GM12801 (cell line): Measurements from ENCODE around the gene TMEM91.

Source experiments
- TF ChIP-seq, protein P1 (sequence below): IDR thresholded peaks from one replicate; pipeline ENCODE4 v1.5.1; 2011; ENCODE audit warnings: control low read depth; ENCODE audit not compliant: insufficient read length; ENCODE audit errors: extremely low read depth

TMEM91 gene

DNA sequence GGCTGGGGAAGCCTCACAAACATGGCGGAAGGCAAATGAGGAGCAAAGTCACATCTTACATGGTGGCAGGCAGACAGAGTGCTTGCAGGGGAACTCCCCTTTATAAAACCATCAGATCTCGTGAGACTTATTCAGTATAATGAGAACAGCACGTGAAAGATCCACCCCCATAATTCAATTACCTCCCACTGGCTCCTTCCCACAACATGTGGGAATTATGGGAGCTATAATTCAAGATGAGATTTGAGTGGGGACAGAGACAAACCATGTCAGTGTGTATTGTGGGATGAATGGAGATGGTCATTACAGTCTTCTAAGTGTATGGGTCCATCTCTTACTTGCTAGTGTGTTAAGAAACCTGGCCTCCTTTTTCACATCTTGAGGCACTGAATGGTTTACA lies 25.7 kb downstream of the TMEM91 start:
- TF ChIP-seq, protein P1, sequence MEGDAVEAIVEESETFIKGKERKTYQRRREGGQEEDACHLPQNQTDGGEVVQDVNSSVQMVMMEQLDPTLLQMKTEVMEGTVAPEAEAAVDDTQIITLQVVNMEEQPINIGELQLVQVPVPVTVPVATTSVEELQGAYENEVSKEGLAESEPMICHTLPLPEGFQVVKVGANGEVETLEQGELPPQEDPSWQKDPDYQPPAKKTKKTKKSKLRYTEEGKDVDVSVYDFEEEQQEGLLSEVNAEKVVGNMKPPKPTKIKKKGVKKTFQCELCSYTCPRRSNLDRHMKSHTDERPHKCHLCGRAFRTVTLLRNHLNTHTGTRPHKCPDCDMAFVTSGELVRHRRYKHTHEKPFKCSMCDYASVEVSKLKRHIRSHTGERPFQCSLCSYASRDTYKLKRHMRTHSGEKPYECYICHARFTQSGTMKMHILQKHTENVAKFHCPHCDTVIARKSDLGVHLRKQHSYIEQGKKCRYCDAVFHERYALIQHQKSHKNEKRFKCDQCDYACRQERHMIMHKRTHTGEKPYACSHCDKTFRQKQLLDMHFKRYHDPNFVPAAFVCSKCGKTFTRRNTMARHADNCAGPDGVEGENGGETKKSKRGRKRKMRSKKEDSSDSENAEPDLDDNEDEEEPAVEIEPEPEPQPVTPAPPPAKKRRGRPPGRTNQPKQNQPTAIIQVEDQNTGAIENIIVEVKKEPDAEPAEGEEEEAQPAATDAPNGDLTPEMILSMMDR, result no peak

DNA sequence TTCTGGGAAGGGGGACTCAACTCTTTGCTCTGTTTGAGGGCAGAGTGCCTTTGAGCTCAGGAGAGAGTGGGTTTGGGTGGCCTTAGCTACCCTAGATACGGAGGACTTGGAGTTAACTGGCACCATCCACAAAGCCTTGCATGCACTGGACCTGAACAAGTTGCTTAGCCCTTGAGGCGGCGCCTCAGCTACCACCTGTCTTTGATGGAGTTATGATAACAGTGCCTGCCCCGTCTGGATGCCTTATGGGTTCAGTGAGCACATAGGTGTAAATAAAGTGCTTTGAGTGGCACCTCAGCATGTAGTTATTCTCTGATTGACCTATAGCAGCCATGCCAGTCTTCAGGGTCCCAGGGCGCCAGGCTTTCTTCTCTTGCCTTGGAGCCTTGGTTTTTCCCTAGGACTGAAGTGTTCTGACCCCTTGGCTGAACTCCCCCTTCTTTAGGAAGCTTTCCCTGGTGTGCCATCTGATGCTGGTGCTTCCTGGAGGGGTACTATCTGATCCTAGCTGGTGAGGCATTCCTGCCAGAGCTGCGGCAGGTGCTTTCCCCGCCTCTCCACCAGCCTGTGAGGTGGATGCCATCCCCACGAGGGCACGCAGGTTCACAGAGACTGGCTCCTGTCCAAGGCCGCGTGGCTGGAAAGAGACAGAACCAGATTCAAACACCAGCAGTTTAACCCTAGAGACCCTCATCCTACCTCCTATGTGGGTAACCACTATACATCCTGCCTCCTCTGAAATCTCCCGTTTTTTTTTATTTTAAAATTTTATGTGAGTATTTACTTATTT lies 27.0 kb downstream of the TMEM91 start:
- TF ChIP-seq, protein P1, result no peak

DNA sequence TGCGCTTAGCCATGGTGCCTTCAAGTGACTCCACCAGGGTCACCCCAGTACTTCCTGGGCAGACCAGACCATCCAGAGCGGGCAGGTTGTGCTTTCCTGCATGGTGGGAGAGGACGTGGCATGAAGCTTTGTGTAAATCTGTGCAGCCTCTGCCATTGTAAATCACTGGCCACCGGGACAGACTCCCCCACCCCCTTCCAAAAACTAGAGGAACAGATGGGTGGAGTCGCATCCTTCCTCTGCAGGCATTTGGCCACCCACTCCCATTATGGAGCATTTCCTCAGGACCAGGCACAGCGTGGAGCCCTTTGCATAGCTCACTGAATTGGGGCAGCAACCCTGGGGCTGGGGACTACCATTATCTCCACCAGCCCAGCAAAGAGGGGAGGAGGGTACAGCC lies 29.4 kb downstream of the TMEM91 start:
- TF ChIP-seq, protein P1, result no peak

DNA sequence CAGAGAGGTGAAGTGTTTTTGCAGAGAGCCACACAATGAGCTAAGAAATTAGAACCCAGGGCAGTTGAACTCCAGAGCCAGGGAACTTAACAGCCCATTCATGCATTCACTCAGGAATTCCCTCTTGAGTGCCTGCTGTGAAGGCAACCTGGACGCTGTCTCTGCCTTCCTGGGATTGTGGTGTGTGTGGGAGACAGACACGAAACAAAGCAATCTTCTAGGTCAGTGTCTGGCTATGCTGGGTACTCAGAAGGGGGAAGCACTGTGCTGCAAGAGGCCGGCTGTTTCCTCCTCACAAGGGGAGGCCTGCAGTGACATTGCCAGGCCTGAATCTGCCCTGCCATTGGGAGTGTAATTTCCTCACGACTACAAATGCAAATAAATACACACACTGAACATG lies 30.9 kb downstream of the TMEM91 start:
- TF ChIP-seq, protein P1, result no peak

DNA sequence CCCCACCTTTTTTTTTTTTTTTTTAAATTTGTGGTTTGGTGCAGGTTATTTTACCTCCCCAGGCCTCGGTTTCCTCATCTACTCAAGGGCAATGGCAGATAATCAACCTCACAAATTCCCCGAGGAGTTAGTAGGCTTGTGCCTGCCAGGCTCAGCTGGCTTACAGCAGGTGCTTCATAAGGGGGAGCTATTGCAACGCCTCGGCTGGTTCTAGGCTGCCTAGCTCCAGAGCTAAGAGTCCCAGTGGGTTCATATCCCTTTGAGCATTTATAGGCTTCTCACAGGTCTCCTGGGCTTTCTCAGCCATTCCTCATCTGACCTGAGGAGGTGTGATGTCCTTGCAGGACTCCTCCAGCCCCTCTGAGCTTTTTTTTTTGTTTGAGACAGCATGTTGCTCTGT lies 31.9 kb downstream of the TMEM91 start:
- TF ChIP-seq, protein P1, result no peak

DNA sequence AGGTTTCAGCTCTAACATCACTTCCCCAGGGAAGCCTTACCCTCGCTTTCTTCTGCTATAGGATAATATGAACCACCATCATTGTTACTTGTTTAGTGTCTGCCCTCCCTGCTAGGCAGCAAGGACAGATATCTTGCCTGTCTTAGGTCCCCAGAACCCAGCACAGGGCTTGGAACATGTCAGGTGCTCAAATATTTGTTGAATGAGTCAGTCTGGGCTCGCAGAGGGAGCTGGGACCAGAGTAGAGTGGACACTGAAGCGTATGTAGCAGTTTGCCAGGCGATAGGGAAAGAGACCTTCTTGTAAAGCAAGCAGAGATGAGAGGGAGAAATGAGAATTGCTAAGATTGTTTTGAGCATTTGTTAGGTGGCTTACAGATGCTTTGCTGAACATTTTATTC lies 33.0 kb downstream of the TMEM91 start:
- TF ChIP-seq, protein P1, result no peak

DNA sequence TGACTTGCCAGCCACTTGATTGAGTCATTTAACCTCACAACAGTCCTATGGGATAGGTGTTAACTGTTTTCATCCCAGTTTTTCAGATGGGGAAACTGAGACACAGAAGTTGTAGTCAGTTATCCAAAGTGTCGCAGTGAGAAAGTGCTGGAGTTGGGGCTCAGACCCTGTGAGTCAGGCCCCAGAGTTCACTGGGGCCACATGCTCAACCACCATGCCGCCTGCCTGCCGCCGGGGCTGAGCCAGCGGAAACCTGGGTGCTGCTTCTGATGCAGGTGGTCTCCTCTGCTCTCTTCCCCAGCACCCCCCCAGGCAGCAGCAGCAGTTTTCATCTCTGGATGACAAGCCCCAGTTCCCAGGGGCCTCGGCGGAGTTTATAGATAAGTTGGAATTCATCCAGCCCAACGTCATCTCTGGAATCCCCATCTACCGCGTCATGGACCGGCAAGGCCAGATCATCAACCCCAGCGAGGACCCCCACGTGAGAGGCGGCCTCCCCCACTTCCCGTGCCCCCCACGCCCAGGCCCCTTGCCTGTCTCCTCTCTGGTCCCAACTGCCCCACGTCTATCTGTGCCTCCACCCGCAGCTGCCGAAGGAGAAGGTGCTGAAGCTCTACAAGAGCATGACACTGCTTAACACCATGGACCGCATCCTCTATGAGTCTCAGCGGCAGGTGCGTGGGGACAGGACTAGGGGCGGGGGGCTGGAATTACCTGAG lies 34.2 kb downstream of the TMEM91 start:
- TF ChIP-seq, protein P1, result no peak
